GM21723 (cell line): ENCODE data around the gene CNNM2.
"Not testable (repeated sequence)": the region's sequence is repeated elsewhere in the genome, so short reads cannot be mapped to it uniquely, and the experiment has no call there.

Source experiments
- ATAC-seq: cut with Tn5 transposase; IDR thresholded peaks from one replicate; pipeline ENCODE4 v1.9.1; 2021; ENCODE audit warnings: mild to moderate bottlenecking, moderate library complexity; ENCODE audit not compliant: unreplicated experiment

The CNNM2 gene

DNA sequence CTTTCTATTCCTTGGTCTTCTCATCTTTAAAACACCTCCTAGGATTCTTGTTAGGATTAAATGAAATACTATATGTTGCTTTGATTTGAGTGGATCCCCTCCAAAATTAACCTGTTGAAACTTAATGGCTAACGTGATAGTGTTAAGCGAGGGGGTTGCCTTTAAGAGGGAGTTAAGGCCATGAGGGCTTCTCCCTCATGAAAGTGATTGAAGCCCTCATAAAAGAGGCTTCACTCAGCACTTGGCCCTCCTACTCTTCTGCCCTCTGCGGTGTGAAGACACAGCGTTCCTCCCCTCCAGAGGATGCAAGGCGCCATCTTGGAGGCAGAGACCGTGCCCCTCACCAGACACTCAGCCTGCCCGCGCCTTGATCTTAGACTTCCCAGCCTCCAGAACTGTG, 46.6 kb downstream of the CNNM2 start:
- ATAC-seq: no peak

DNA sequence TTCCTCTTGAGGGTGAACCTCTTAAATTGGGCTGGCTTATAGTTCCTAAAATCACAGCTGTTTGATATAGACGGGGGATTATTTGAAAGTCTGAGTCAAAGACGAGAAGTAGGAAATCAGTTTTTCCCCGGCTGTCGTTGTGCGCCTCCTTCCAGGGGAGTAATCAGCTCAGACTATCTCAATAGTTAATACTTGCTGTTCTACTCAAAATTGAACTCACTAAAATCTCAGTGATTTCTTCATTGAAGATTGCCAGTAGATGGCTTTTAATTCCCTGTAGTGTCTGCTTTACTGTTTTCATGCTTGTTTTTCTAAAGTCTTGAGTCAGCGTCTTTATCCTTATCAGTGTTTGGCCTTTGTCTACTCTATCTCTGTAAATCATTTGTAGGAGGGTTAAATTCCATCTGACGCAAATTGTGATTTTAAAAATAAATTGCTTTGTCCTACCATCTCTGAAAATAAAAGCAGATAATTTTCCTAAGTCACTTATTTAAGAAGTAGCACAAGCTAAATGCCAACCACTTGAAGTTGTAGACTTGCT, 47.3 kb downstream of the CNNM2 start:
- ATAC-seq: no peak

DNA sequence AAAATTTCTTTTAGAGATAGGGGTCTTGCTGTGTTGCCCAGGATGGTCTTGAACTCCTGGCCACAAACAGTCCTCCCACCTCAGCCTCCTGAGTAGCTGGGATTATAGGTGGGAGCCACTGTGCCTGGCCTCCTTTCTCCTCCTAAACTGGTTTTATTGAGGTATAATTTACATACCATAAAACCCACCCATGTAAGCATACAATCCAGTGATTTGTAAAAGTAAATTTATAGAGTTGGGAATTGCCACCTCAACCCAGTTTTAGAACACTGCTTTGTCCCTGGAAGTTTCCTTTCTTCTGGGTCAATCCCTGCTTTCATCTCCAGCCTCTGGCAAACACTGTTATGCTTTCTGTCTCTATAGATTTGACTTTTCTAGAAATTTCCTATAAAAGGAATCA, 49.0 kb downstream of the CNNM2 start:
- ATAC-seq: no peak

DNA sequence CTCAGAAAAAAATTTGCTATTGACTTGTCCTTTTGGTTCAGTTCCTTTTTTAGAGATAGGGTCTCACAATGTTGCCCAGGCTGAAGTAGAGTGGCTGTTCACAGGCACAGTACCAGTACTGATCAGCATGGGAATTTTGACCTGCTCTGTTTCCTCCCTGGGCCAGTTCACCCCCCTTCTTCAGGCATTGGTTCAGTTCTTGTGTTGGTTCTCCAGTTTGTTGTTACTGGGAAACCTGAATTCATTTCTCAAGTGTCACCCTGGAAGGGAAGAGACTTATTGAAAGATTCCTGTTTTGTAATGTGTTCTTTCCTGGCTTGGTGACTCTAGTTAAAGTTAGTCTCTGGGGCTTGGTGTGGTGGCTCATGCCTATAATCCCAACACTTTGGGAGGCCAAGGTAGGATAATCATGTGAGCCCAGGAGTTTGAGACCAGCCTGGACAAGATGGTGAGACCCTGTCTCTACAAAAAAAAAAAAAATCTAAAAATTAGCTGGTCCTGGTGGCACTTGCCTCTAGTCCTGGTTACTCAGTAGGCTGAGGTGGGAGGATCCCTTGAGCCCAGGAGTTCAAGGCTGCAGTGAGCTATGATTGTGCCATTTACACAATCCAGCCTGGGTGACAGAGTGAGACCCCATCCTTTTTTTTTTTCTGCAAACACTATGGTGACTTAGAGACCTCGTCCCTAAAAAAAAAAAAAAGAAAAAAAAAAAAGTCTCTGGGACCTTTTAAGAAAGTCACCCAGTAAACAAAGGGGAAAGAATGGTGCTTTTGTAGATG, 52.7 kb downstream of the CNNM2 start:
- ATAC-seq: no peak

DNA sequence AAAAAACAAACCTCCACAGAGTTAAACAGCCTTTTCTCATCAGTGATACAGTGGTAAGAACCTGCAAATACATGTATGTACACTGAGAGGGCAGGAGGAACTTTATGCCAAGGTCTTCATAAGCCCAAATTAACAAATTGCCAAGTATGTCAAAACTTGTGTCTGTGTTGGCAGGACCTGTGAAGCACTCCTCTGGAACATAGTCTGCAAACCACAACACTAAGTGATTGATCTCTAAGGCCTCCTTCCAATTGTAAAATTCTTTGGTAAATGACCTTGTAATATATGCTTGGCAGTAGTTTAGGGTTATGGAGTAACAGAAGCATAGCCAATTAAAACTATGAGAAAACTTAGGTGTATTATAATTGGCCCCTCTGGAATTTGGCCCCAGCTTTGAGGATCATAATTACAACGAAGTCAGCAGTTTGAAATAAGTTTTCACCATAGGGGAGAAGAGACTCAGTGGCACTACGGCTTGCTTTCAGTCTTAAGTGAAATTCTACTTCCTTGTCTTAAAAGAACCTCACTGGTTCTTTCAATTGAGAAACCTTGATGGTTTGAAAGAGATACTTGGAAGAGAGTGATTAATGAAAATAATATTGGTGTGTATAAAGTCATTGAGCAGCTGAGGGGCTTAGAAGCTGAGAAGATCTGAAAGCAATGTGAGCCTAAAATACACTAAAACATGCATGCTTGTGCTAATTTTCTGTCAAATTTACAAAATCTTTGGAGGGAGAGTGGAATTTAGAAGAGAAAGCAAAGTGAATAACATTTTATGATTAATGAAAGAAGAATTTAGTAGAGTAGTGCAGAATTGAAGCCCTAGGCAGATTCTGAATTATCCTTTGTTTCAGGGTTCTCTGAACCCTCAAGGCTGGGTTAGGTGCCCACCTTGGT, 57.6 kb downstream of the CNNM2 start:
- ATAC-seq: no peak

DNA sequence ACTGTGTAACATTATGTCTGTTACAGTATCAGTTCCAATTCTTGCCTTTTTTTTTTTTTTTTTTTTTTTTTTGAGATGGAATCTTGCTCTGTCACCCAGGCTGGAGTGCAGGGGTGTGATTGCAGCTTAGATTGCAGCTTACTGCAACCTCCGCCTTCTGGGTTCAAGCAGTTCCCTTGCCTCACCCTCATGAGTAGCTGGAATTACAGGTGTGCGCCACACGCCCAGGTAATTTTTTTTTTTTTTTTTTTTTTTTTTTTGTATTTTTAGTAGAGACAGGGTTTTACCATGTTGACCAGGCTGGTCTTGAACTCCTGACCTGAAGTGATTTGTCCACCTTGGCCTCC, 58.3 kb downstream of the CNNM2 start:
- ATAC-seq: not testable (repeated sequence)

DNA sequence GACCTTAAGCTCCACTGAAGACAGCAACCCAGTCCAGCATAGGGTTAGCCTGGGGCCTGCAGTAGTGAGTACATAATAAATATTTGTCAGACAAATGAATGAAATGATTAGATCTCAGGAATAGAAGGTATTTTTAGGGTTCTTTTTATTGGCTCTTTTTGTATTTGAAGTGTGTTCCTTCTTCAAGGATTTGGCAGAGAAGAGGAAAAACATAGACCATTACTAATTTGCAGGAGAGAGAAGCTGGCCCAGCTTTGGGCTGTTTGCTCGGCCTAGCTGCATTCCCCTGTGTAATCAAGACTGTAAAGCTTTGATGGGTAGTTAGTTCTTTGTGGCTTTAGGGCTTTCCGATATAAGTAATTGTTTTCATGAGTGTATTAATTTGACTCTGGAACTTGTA, 64.2 kb downstream of the CNNM2 start:
- no peak for ATAC-seq

DNA sequence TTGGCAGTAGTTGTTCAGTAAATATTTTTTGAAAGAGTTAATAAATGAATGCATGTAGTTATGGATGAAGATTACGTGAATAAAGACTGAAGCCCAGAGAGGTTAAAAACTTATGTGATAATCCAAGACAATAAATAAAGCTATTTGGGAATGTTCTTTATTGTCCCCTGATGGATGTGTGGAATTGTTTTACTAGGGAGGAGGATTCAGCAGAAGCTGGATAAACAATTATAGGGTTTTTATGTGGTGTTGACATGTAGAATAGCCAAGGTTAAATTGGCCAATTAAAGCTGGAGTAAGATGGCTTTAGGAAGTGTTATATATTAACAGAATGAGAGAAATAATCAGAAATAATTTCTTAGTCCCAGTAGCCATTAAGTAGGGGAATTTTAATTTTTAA, 66.0 kb downstream of the CNNM2 start:
- no peak for ATAC-seq

DNA sequence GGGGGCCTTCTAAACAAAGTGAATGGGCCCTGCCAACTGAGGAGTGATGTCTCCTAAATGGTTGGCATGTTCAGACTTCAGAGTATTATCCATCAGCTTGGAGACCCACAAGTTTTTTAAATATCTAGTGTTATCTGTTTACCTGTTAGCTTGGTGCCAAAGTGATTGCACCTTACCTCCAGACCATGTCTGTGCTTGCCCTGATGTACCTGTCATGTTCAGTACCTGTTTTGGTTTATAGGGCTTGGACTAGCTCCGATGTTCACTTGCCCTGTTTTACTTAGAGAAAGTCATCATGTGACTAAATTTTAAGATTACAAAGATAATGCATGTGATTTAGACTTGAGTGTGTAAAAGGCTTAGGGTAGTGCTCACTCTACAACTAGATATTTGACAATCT, 67.7 kb downstream of the CNNM2 start:
- ATAC-seq: no peak

DNA sequence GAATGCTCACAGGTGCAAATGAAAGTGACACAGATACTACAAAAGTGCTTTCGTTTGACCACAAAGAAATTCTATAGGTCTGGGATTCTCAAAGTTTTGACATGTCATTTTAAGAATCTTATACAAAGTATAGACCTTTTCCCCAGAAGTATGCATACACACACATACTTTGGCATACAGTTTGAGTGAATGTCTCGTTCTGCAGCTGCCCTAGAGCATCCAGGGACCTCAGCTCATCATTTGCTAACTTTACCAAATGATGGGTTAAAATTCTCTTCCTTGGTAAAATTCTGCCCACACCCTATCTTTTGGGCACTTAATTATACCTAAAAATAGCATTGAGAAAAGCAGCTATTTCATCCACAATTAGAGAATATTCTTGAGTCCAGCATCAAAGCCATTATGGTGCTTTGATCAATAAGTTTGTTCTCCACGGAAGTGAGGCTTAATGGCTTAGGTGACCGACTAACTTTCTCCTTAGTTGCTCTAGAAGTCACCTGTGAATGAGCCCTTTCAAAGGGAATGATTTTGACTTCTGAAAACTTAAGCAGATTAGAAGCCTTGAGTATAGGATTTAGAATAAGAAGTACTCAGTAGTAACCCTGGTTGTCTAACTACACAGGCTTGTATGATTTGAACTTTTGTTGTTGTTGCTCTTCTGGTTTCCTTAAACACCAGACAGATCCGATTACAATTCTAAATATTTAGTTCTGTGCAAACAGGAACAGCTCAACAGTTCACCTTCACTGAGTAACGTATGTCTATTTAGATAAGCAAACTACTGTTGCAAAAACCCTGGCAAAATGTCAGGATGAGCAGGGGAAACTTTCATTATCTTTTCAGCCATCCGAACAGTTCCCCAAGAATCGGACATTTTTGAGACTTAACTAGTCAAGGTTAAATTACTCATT, 70.6 kb downstream of the CNNM2 start:
- no peak for ATAC-seq

DNA sequence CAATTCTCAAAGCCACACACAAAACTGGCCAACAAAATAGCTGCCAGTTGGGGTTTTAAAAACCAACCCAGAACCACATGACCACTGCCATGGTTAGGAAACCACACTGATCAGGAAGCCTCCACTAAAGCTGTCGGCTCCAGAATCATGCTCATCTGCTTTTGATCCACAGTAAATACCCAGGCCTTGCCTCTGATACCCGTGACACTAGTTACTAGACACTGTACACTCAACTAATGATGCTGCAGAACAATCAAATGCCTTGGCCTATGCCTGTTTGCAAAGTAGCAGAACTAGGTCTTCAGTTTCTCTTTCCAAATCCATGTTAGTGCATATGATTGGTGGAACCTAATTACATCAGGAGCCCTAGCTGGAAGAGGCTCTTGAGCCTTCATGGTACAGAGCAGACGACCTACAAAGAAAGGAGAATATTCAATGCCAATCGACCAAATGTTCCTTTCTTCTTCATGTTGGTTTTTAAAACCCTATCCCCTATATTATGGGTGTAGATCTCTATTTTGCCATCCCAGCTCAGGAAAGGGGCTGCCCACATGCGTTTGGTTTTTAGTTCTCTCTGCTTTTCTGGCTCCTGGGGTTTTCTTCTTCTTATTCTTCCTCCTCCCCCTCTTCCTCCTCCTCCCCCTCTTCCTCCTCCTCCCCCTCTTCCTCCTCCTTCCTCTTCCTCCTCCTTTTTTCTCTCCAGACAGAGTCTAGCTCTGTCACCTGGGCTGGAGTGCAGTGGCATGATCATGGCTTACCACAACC, 76.6 kb downstream of the CNNM2 start:
- ATAC-seq: no peak

DNA sequence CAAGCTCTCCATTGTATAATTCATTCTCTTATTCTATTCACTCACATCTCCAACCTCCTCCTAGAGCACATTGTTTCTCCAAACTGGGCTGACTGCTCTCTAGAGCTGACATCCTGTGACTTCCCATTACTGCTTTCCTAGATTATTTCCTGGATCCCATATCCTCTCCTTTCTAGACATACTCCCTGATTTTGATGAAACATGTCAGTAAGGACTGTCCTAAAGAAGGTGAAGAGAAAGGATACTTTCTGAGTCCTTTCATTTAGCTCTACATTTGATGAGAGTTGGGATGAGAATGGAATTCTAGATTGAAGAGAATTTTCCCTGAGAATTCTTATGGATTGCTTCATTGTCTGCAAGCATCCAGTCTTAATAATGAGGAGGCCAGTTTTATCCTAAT, 78.8 kb downstream of the CNNM2 start:
- no peak for ATAC-seq

DNA sequence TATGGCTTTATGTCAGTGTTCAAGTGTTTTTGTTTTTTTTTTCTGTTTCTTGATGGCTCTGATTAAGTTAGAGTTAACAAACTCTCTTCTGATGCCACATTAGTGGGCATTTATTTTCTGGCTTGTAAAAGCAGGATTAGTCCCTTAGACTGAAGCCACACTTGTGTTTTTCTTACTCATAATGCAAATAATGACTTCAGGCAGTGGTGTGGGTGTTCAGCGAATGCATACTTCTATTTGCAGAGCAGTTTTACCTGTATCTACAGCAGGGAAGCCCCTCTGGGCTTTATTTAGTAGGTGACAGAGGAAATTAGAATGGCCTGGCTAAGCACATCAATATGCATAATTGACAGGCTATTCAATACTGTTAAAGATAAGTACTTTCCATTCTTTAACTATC, 79.9 kb downstream of the CNNM2 start:
- no peak for ATAC-seq

DNA sequence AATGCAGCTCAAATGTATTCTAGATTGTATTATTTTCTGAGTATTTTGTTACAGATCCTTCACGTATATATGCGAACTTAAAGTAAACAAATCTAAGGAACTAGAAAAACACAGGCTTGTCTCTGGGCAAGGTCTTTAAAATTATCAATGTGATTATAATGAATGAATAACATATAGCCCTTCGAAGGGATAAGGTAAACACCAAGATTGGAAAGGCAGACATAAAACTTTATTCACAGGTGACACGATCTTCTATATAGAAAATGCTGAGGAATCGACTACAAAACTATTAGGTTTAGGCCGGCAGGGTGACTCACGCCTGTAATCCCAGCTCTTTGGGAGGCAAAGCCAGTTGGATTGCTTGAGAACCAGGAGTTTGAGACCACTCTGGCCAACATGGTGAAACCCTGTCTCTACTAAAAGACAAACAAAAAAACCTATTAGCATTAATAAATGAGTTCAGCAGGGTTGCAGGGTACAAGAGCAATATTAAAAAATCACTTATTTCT, 80.4 kb downstream of the CNNM2 start:
- ATAC-seq: no peak

DNA sequence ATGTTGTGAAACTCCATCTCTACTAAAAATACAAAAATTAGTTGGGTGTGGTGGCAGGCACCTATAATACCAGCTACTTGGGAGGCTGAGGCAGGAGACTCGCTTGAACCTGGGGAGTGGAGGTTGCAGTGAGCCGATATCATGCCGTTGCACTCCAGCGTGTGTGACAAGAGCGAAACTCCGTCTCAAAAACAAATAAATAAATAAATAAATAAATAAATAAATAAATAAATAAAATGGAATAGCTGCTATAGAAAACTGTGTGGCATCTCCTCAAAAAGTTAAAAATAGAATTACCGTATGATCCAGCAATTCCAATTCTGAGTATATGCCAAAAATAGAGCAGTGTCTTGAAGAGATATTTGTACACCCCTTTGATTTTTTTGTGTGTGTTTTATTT, 82.0 kb downstream of the CNNM2 start:
- not testable (repeated sequence) for ATAC-seq

DNA sequence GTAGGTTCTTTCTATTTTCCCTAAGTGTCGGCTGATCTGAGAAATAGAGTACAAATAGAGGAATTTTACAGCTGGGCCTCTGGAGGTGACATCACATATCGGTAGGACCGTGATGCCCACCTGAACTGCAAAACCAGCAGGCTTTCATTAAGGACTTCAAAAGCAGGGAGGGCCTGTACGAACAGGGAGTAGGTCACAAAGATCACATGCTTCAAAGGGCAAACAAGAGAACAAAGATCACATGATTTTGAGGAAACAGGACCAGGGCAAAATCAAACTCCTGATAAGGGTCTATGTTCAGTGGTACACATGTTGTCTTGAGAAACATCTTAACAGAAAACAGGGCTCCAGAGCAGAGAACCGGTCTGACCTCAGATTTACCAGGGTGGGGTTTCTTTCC, 88.9 kb downstream of the CNNM2 start:
- no peak for ATAC-seq

DNA sequence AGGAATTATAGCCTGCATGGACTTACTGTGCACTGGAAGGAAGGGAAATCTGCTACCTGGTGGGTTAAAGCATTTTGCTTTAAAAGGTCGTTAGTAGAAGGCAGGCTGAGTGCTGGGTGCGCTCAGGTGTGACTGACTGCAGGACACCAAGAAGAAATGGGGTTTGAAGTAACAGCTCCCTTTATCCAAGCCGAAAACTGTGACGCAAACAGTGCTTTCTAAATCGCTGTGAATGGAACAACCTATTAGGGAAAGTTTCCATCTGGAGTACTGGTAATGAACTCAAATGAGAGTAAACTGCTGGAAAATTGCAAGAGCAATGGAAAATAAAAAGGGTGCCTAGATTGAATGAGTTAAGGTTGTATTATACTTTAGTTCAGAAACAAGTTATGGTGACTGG, 95.3 kb downstream of the CNNM2 start:
- no peak for ATAC-seq

DNA sequence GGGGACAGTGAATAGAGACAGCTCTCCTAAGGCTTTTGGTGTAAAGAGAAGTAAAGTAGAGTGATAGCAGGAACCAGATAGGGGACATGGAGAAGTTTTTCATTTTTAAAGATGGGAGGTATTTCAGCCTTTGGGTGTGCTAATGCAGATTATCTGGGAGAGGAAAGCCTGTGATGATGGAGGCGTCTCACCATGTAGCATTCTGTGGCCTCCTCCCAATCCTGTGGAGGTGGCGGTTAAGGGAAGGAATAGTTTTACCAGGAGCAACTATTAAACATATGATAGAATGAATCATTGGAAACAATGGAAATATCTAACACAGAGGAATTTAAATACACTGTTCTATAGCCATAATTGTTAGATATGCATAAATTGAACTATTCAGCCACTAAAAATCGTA, 101.3 kb downstream of the CNNM2 start:
- ATAC-seq: no peak

DNA sequence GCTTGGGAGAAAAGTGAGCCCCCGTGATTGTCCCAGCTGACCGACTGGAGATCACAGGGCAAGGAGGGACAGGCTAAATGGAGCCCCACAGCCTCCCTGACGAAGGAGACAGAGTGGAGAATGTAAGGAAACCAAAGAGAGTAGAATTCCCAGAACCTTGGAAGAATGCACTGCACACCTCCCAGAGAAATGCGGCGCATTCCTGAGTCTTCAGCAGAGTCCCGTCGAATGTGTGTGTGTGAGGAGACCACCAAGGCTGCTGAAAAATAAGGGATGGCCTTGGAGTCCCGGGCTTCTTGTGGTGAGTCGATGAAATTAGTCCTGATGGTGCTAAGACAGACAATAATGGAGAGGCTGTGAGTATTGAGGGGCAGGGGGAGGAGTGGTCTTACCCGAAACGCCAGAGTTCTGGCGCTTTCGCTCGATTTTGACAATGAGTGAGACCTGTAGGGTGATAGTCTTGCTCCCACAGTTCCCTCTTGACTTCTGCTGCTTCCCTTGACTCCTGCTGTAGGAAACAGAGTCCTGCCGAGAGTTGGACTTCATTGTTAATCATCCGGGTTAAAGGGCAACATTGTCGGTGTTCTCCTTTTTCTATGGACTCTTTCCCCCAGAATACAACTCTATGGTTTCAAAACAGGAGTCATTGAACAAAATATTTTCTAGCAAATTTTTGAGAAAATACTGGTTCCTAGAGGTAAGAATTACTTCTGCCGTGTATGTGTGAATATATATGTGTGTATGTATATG, 103.2 kb downstream of the CNNM2 start:
- ATAC-seq: no peak
